ENCODE data around the gene SOX13. TPM values are rescaled to one million over a fixed set of nuclear protein-coding genes. Genes with fewer than 3 reads are reported as not detected.
A peak's percentile ranks its signal among the peaks of the same experiment; 100 is the strongest.

Gene SOX13
- total RNA-seq, 1 donor from 2014 or later = 31.3 TPM

DNA sequence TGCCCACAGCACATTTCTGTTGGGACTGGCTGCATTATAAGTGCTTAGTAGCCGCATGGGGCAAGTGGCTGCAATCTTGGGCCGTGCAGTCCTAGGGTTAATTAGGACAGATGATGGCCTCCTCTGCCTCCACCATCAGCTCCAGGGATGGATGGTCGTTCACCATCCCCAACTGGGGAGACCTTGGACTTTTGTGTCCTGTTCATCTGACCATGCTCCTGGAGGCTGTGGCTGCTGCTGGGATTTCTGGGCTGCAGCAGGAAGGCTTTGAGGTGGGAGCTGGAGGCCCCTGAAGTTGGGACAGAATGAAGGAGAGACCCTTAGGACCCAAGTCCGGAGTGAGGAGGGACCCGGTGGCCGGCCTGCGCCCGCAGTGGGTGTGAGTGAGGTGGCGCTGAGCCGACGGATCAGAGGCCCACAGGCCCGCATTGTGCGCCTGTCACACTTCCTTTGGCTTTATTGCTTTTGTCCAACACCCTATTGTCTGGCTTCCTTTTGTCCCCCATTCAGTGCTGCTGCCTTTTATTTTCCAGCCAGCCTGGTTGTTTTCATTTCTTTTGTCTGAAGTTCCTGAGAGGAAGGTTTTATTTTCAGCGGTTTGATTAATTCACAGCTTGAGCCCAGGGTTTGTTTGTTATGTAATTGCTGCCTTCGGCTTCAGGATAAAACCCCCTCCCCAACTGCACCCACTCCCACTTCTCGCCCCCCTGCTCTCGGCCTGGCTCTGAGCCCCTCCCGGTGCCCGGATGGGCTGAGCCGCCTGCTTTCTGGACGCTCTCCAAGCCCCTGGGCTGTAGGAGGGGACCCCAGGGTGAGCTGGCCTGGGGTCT is 35.6 kb downstream of the SOX13 start:
- DNase-seq = no peak

DNA sequence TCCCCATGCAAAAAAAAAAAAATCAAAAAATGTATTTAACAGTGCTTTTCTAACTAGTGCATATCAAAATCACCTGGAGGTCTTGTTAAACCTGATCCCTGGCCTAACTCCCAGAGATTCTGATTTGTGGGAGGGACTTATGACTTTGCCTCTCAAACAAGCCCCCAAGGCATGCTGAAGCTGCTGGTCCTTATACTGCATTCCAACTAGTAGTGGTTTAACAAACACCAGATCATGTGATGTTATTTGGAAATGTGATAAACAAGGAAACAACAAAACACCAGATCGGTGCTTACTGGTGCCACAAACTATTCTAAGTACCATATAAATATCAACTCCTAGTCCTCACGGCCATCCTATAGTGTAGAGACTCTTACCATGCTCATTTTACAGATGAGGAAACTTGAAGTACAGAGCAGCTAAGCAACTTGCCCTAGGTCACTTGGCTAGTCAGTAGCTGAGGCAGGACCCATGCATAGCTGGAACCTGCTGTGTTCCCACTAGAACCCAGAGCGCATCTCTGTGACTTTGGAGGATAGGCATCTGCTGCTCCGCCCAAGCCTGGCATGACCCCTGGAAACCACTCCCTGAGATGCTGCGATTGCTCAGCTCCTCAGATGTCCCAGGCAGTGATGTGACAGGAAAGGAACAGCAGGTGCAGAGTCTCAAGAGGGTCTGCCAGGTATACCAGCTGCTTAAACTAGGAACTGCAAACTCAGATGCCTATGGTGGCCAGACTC is 38.1 kb downstream of the SOX13 start:
- DNase-seq = no peak

DNA sequence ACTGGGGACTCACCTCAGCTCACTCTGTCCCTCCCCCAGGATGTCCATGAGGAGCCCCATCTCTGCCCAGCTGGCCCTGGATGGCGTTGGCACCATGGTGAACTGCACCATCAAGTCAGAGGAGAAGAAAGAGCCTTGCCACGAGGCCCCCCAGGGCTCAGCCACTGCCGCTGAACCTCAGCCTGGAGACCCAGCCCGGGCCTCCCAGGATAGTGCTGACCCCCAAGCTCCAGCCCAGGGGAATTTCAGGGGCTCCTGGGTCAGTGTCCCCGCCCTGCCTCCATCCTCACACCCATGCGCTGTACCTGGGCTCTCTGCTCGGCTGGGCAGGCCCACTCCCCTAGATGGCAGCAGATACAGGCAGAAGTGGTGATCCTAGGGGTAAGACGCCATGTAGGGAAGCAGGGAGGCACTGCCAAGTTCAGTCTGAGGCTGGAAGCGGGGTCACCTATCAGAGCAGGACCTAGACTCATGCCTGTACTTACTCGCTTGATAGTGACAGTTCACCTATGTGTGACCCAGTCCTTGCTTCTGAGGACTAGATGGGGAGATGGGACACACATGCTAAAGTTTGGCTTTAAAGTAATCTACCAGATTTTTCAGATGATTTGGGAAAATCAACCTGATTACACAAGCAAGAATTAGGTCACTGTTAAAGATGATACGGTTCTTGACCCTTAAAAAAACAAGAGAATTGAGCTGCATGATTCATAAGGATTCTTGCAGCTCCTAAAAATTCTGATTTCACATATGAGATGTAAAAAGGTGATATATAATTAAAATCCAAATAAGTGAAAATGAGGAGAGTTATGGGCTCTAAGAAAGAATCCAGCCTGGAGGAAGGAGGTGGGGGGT is 40.2 kb downstream of the SOX13 start:
- no peak for DNase-seq

DNA sequence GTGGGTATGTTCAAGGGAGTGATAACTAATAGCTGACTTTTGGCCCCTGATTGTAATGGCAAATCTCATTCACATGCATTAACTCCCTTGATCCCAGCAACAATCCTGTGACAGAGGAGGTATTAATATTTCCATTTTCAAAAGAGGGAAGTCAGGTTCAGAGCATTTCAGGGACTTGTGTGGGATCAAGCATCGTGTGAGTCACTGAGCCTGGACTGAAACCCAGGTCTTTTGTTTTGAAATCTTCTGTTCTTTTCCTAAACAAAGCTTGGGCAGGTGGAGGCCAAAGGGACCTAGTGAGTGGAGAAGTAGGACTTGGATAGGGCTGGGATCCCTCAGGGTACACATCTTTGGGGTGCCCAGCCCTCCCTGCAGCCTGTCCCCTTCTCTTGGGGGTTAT is 41.0 kb downstream of the SOX13 start:
- no peak for DNase-seq

DNA sequence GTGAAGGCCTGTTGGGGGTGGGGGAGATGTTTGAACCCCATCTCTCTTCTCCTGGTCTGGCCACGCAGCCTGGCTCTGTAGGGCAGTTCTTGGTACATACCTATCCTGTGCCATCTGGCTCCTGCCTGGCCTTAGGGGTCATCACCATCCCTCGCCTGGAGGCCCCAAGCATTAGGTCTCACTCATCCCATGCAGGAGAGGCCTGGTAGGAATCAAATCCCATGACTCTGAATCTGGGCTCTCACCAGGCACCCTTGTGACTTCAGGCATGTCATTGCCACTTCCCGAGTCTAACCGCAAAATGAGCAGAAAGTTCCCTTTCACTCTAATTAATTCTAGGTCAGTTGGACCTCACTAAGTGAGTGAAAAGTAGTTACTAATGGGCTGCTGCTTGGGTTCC is 41.7 kb downstream of the SOX13 start:
- DNase-seq = no peak

DNA sequence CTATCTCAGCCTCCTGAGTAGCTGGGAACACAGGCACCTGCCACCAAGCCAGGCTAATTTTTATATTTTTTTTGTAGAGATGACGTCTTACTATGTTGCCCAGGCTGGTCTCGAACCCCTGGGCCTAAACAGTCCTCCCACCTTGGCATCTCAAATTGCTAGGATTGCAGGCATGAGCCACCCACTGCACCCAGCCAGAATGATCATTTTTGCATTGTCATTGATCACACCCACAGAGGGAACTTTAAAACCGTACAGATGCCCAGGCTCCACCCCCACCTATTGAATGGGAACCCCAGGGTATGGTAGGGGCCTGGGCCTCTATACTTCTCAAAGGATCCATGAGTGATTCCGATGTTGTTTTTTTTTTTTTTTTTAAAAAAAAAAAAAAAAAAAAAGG is 42.2 kb downstream of the SOX13 start:
- DNase-seq = no peak

DNA sequence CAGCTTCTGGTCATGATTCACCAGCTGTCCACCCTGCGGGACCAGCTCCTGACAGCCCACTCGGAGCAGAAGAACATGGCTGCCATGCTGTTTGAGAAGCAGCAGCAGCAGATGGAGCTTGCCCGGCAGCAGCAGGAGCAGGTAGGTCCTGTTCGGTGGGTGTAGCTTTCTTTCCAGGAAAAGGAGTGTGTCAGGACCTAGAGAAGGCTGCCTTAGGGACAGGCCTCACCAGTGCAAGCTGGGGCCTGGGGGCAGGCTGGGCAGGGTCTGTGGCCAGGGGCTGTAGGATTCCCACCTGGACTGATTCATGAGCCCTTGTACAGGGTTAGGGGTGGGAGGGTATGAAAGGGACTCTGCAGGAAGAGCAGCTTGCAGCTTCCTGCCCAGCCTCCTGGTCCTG is 43.6 kb downstream of the SOX13 start:
- no peak for DNase-seq

DNA sequence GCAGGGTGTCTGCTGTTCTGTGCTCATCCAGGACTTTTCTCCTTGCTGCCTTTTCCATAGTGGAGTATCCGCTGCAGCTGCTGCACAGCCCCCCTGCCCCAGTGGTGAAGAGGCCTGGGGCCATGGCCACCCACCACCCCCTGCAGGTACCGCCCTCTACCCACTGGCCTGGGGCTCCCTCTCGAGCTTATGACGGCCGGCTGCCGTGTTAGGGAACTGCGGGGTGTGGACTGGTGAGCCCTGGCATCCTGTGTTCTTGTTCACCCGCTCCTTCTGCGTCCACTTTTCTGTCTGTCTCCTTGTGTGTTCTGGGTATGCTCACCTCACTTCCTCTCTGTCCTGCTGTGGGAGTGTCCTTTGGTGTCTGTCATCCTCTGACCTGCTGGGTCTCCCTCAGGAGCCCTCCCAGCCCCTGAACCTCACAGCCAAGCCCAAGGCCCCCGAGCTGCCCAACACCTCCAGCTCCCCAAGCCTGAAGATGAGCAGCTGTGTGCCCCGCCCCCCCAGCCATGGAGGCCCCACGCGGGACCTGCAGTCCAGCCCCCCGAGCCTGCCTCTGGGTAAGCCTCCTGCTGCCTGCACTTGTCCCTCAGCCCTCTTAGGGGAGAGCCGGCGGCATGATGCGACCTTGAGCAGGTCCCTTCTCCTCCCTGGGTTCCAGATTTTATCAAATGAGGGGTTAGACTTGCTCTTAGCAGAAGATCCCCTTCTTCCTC is 49.1 kb downstream of the SOX13 start:
- DNase-seq = no peak

DNA sequence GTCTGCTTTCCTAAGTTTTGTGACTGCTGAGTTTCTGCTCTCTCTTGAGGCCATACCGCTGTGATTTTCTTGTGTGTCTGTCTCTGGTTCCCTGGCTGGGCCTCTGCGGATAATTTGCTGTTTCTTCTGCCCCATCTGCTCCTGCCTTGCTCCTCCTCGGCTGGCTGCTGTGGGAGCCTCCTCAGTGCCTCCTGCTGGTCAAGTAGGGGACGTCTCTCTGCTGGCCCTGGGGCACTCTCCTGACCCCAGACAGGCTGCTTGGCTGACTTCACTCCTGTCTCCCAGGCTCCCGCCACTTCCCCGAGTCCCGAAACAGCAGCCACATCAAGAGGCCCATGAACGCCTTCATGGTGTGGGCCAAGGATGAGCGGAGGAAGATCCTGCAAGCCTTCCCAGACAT is 50.5 kb downstream of the SOX13 start:
- no peak for DNase-seq

DNA sequence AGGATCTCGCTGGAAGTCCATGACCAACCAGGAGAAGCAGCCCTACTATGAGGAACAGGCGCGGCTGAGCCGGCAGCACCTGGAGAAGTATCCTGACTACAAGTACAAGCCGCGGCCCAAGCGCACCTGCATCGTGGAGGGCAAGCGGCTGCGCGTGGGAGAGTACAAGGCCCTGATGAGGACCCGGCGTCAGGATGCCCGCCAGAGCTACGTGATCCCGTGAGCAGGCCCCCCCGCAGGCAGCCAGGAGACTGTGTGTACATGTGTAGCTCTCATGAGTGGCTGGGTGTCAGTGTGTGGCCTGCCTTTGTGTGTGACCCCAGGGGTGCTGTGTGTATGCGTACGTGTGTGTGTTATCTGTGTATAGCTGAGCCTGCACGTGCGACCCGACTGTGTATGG is 51.7 kb downstream of the SOX13 start:
- DNase-seq = no peak

DNA sequence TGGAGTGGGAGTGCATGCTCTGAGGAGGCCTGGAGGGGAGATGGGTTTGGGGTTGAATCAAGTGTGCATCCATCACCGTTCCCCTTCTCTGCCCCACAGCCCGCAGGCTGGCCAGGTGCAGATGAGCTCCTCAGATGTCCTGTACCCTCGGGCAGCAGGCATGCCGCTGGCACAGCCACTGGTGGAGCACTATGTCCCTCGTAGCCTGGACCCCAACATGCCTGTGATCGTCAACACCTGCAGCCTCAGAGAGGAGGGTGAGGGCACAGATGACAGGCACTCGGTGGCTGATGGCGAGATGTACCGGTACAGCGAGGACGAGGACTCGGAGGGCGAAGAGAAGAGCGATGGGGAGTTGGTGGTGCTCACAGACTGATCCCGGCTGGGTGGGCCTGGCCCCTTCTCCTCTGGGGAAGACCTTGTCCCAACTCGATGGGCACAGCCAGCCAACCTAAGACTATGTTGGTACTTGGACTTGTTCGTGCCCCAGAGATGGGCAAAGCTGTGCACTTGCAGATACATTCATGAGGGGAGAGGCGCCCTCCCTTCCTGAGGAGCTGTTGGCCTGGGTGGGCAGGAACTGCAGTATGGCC is 52.9 kb downstream of the SOX13 start:
- no peak for DNase-seq

DNA sequence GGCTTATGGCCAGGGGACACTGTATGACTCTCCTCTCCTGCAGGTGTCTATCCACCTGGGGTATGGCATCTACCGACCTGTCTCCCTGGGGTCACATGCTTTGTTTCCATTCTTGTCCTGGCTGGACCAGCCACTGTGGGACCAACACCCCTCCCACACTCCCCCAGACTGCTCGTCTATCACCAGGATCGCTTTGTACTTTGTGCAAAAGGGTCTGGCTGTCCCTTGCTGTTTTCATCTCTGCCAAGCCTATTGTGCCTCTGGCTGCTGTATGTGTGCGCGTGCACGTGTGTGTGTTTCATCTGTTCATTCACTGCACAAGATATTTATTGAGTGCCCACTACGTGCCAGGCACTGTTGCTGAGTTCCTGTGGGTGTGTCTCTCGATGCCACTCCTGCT is 53.5 kb downstream of the SOX13 start:
- DNase-seq = no peak

DNA sequence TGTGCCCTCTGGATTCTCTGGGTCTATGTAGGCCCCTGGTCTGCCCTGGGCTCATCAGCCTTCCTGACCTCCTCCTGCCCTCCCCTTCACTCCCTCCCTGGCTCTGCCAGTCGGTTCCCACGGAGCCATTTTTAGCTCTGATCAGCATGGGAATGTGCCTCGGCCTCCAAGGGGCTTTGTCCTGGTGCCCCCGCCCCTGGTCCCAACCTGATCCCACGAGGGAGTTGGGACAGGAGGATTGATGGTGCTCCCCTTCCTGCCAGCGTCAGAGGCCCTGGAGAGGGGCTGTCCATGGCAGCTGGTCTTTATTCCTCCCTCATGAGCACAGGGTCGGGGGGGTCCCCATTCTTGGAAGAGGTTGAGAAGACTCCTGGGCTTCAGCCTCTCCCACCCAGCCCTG is 54.0 kb downstream of the SOX13 start:
- no peak for DNase-seq

DNA sequence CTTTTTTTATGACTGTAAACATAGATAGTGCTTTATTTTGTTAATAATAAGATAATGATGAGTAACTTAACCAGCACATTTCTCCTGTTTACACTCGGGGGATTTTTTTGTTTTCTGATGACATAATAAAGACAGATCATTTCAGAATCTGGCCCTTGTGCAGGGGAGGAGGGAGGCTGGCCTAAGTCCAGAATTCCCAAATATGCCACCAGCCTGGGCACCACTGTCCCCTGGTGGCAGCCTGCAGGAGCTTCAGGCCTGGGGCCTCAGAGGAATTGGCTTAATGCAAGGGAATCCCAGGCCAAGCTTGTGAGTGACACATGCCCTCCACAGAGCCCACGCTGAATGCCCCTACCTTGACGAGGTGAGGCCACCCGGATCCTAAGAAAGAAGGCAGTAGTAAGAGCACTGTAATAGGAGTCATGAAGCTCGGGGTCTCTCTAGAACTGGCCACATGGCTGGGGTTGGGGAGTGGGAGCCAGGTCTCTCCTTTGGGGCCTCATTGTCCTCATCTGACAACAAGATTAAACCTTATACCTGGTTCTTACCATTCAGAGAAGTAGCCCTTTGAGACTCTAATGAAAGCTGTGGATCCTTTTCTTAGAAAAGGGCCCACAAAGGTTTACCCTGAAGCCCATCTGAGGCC is 54.8 kb downstream of the SOX13 start:
- DNase-seq = peak; percentile 75

DNA sequence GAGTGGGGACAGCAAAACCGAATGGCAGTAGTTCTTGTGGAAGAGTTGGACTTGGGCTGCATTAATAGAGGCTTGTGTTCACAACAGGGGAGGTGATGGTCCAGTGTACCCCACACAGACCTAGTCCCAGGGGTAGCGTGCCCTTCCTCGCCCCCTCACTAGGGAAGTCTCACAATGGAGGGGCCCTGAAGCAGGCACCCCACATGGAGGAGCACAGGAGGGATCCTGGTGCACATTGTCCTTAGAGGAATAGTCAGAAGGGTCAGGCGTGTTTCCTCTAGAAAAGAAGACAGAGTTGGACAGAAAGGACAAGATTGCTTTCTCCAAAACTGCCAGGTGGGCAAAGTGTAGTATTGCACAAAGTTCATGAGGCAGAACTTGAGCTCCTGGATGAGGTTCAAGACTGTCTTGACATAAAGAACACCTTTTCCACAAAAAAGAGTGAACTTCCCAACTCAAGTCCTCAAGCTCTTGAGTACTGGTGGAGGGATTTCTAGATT is 55.6 kb downstream of the SOX13 start:
- no peak for DNase-seq

DNA sequence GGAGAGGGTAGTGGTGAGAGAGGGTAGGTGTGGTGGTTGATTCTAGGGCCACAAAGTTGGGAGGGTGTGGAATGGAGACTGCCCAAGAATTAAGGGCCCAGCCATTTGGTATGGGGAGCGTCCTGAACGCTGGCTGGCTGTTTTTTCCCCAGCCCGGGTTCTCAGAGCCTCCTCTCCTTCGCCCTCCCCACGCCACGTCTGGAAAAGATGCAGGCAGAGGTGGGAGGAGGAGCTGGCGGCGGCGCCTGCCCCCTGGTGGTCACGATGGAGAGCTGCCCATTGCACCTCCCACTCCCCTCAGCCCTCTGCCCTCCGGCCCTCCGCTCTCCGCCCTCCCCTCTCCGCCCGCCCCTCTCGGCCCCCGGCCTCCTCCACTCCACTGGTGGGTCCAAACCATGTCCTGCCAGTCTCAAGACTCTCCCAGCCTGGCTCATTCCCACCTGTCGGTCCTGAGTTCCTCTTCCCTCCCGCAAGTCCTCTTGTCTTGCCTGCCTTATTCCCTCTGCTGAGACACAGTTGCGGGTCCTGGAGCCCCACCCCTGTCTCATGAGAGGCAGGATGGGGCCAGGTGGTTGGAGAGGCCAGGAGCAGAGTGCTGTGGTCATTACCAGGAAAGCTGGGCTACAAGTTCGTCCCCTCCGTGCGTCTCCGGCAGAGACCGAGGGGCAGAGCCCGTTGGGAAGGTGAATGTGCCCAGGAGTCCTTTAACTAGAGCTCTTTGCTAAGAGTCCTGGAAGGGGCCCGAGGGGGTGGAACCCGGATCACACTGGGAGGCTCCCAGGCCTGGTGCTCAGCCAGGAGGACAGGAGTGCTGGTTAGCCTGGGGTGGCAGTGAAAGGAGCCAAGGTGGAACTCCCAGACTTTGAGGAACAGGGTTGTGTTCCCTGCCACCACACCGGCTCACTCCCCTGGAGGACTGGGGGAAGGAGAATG is 56.3 kb downstream of the SOX13 start:
- peak; percentile 87 for DNase-seq

DNA sequence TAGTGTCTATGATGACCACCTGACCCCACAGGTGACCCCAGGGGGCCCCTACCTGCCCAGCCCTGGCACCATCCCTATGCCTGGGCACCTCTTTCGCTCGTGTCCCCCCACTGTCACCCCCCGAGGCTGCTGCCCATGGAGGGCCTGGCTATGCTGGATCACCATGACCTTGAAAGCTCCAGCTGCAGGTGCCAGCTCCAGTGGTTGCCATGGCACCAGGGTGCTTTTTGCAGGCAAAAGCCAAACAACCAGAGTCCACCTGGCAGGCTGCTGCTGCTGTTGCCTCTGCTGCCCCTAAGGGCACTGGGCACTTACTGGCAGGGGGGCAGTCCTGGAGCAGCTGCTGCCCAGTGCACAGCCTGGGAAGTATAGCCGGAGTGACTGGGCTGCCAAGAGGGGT is 57.3 kb downstream of the SOX13 start:
- DNase-seq = no peak

DNA sequence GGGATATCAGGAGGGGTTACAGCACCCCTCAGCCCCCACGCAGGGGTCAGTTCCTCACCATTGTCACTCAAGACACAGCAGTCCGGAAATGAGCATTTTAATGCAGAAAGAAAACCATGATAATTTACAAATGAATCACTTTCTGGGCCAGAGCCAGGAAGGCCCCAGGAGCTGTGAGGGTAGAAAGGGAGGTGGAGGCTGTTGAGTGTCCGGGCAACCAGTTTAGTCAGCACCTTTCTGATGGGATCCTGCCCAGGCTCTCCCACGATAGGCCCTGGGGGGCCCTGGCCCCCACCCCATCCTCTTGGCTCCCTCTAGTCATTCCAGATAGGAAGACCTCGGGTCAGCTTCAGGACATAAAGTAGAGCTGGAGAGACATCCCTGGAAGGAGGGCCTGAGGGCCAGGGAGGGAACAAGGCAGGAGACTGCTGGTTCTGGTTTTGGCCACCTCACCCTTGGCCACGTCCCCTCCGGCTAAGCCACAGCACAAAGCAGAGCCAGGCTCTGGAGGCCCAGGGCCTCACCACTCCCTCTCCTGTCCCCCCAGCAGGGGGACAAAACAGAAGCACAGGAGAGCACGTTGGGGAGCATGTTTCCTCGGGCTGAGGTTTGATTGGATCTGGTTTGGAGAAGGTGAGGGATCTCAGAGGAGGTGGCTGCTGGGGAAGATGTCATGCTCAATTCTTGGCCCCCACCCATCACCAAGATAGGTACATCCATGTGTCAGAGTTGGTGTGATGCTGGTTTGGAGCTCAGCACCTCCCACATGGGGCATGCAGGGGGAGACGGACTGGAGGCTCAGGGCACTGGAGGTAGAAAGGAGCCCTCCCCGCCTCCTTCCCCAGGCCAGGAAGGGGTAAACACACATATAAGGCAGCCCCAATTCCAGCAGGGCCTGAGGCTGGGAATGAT is 58.3 kb downstream of the SOX13 start:
- DNase-seq = peak; percentile 57

DNA sequence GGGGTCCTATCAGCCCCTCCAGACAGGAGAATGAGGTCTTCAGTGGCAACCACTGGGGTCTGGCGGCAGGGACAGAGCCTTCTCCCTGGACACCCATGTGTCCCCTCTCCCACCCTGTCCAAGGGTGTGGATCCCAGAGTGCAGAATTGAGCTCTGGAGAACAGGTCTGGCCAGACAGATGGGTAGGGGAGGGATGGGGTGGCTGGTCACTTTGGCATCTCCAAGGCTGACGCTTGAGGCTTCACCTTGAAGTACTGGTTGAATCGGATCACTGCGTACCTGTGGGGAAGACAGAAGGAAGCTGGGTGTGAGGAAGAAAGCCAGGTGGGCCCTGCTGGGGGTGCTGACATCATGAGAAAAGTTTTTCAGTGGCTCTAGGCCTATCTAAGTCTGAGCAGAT is 59.1 kb downstream of the SOX13 start:
- DNase-seq = no peak
